Heart right ventricle (tissue), 16 donors: ENCODE measurements around the gene HLTF. TPM values are rescaled to one million over a fixed set of nuclear protein-coding genes. Genes with fewer than 3 reads are reported as not detected.
A peak's percentile ranks its signal among the peaks of the same experiment; 100 is the strongest.

ENCODE experiments used
- ATAC-seq, 8 donors: fragments of 200-7000 bp; cut with Tn5 transposase; one replicate each; pipeline ENCODE4 v1.9.1; 2020; ENCODE audit warnings: mild to moderate bottlenecking in 8 of 8, moderate library complexity in 8 of 8, moderate number of reproducible peaks in 1 of 8
- DNase-seq, 2 donors: peaks; one replicate each; pipeline ENCODE4 v3.0.0-alpha.2; 2020
- H3K27ac ChIP-seq, 10 donors: fragments of 200-600 bp; sonication (generic) in 2 of 10; one replicate each; pipeline versions ENCODE4 v1.5.0 to v1.8.0; 2020 to 2022; ENCODE audit warnings: mild to moderate bottlenecking in 3 of 10
- H3K27me3 ChIP-seq, 7 donors: fragments of 200-600 bp; one replicate each; pipeline ENCODE4 v1.8.0; 2021 to 2022; ENCODE audit warnings: mild to moderate bottlenecking in 2 of 7
- H3K36me3 ChIP-seq, 9 donors: fragments of 200-600 bp; sonication (generic) in 1 of 9; one replicate each; pipeline versions ENCODE4 v1.5.0 to v1.8.0; 2020 to 2022; ENCODE audit warnings: mild to moderate bottlenecking in 2 of 9
- H3K4me1 ChIP-seq, 9 donors: fragments of 200-600 bp; sonication (generic) in 1 of 9; one replicate each; pipeline versions ENCODE4 v1.5.0 to v1.8.0; 2020 to 2022; ENCODE audit warnings: mild to moderate bottlenecking in 4 of 9
- H3K4me3 ChIP-seq, 10 donors: fragments of 200-600 bp; sonication (generic) in 2 of 10; one replicate each; pipeline versions ENCODE4 v1.5.0 to v1.8.0; 2020 to 2022; ENCODE audit warnings: mild to moderate bottlenecking in 7 of 10, moderate library complexity in 2 of 10
- H3K9me3 ChIP-seq, 11 donors: fragments of 200-600 bp in 10 of 11; sonication (generic) in 2 of 11; one replicate each; pipeline versions ENCODE4 v1.5.0 to v1.8.0; 2013 to 2022; ENCODE audit warnings: mild to moderate bottlenecking in 2 of 11, control low read depth in 1 of 11, moderate library complexity in 1 of 11
- CTCF ChIP-seq, 9 donors: fragments of 200-600 bp; sonication (generic) in 2 of 9; IDR thresholded peaks; one replicate each; pipeline versions ENCODE4 v1.5.0 to v1.8.0; 2021 to 2022; ENCODE audit warnings: antibody characterized with exemption in 9 of 9, mild to moderate bottlenecking in 5 of 9, moderate library complexity in 1 of 9
- WGBS, 2 donors: extraction: QIAGEN DNeasy Blood & Tissue Kit; methylation state at CpG; one replicate each; pipeline ENCODE4 v1.1.7; 2013; ENCODE audit warnings: inconsistent platforms in 1 of 2; 5-methylcytosine and 5-hydroxymethylcytosine counted together
- intact Hi-C, 10 donors: fragments of 100-400 bp; cut with DNase I; formaldehyde crosslinking; loops; one replicate each; pipeline versions ENCODE4 v1.11.1 to v1.14.2; 2022
- polyA plus RNA-seq, 2 donors: library from polyadenylated mRNA; stranded (reverse); fragments of 200-250 nt; gene quantifications; one replicate each; pipeline ENCODE4 v1.2.3, GENCODE V29; 2013
- total RNA-seq, 10 donors: library from RNA; stranded (reverse); fragmentation: NEBNext Ultra II Directional in 3 of 10; extraction: Animal tissue kit (Norgen Biotek cat#: 25700) in 3 of 10; gene quantifications; one replicate each; pipeline versions ENCODE4 v1.2.1 to v1.2.4, GENCODE V29; 2021 to 2023
- donor health status: Arrhythmogenic right ventricular cardiomyopathy.
- donor health status: ischemic (EF 13 %, LVEDD 7.1; RV severe dilation, severe dysfunction).
- donor health status: healthy with polysubstance abuse.
- donor health status: DM: no; HTN: yes; CAD: no.
- donor health status: DM: no; HTN: no; CAD: no.
- donor health status: ischemic (EF 25% LVEDD 6.9; RV normal size, moderate dysfunction).
- donor health status: ischemic (EF 25% LVEDD 5.7; RV mildly dilated, moderate dysfunction).
- donor health status: healthy.
- donor health status: DM: yes; HTN: yes; CAD: no.
- donor health status: Ischemic cardiomyopathy.
- donor health status: ischemic (EF 35%, LVEDD 5.7; RV mildly dilated, moderate dysfunction).
- donor health status: nonischemic (EF 11% LVEDD 7.7; RV severe dilation, severe dysfunction).
- donor health status: DM: yes; HTN: yes; CAD: no.
- donor health status: PGD.
- donor health status: ischemic (EF 29% LVEDD 5.4; RV normal size, mild dysfunction).
- donor health status: nonischemic (EF 23%, LVEDD 6.1; RV moderate dilation, normal function).

HLTF gene
- total and polyA plus RNA-seq, 12 donors = 4.5 to 38.6 (median 26.0) TPM

DNA sequence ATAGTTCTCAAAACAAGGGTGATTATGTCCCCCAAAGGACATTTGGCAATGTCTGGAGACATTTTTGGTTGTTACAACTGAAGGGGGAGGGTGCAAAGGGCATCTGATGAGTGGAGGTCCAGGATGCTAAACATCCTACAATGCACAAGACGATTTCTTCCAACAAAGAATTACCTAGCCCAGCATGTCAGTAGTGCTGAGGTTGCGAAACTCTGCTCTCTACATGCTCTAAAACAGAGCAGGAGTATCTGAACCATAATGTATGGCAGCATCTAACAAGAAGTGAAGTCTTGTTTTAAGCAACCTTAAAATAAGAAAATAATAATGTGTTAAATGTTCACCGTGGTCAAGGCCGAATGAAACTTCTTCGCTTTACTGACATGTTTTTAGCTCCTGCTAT is 88.0 kb downstream of the HLTF start:
- no peak for DNase-seq
- Histone ChIP-seq H3K4me3 (no peak overlapping the region), H3K9me3 (no peaks in the 10 kb centered on the region), H3K36me3 (peaks cover 0 to 87% (median 24%) of the 10 kb centered on the region in 9 donors), H3K4me1 (peaks cover 4 to 52% (median 25%) of the 10 kb centered on the region in 9 donors), H3K27me3 (no peaks in the 10 kb centered on the region), H3K27ac (peak overlapping the region in 7 of 10 donors; percentile 36 to 65 (median 57))
- intact Hi-C loops = loop anchor here in 1 of 10 donors (10.0 kb wide), 1 partner anchor 1607 kb away; the partner anchor contains the start of gene SELENOT
- 70 to 79% methylated on average over 5 of the region's 5 CpGs for WGBS, 2 donors
- TF ChIP-seq CTCF (IDR thresholded peaks at IDR 0.05) = no peak
- ATAC-seq = no peak

DNA sequence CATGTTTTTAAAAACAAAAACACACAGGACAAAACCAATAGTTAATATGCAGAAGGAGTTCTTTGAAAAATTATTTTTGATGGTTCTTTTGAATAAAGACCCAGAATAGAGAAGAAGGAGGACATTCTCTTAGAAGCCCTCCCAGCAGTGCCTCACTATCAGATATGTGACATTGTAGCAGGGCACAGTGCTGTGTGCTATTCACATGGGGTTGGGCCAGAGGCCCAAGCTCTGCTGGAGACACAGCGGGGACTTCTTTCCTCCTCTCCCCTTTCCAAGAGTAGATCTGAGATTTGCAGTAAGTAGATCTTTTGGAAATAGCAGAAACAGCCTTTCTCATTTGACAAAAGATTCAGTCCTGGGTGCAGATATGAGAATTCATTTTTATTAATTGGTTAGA is 88.7 kb downstream of the HLTF start:
- DNase-seq (no peak), ATAC-seq (peak in 6 of 8 donors; percentile 54 to 78 (median 66))
- Histone ChIP-seq H3K4me3 (no peak overlapping the region), H3K27me3 (no peaks in the 10 kb centered on the region), H3K9me3 (no peaks in the 10 kb centered on the region), H3K4me1 (peaks cover 4 to 58% (median 31%) of the 10 kb centered on the region in 9 donors), H3K27ac (peak overlapping the region in 5 of 10 donors; percentile 52 to 65 (median 59)), H3K36me3 (peaks cover 0 to 80% (median 24%) of the 10 kb centered on the region in 9 donors)
- WGBS, 2 donors = 47 to 67% methylated on average over 1 of the region's 1 CpG
- intact Hi-C loops = loop anchor here in 1 of 10 donors (10.0 kb wide), 1 partner anchor 1607 kb away; the partner anchor contains the start of gene SELENOT
- TF ChIP-seq CTCF (IDR thresholded peaks at IDR 0.05) = no peak

DNA sequence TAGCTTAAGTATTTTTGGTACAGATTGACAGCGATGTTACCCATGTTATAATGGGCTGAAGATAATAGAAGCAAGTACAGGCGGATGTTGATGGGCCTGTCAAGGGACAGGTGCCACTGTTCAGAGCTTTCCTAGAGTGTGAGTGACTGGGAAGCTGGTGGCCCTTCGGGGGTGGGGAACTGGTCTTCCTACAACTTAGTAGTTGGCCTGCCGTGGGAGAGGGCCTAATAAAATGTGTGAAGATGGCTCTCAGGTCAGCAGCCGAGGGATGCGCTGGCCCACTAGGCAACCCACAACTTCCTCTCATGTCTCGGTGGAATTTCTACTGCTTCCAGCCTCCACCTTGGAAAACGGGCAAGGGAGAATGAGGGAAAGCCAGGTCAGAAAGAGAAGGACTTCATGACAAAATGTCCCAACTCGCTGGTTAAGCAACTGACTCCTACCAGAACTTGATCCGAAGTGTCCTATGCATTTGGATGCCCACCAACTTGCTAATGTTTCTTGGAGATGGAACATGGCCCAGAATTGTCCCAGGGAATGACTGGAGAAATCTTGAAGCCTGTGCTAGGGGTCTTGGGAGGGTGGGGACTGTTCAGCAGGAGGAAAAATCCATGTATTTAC is 93.6 kb downstream of the HLTF start:
- peaks cover 0 to 40% (median 24%) of the 10 kb centered on the region in 9 donors for H3K36me3 ChIP-seq
- no peak for TF ChIP-seq CTCF (IDR thresholded peaks at IDR 0.05)
- intact Hi-C loops = loop anchor here in 1 of 10 donors (10.0 kb wide), 1 partner anchor 1612 kb away; the partner anchor contains the start of gene SELENOT
- H3K27ac ChIP-seq = peak overlapping the region in 9 of 10 donors; percentile 94 to 99 (median 98)
- DNase-seq = no peak
- no peak for ATAC-seq
- H3K27me3 ChIP-seq = no peaks in the 10 kb centered on the region
- H3K4me1 ChIP-seq = peaks cover 0 to 41% (median 18%) of the 10 kb centered on the region in 9 donors
- H3K4me3 ChIP-seq = peak overlapping the region; percentile 70 to 99 (median 94)
- no peaks in the 10 kb centered on the region for H3K9me3 ChIP-seq
- 68 to 81% methylated on average over 10 of the region's 10 CpGs for WGBS, 2 donors

DNA sequence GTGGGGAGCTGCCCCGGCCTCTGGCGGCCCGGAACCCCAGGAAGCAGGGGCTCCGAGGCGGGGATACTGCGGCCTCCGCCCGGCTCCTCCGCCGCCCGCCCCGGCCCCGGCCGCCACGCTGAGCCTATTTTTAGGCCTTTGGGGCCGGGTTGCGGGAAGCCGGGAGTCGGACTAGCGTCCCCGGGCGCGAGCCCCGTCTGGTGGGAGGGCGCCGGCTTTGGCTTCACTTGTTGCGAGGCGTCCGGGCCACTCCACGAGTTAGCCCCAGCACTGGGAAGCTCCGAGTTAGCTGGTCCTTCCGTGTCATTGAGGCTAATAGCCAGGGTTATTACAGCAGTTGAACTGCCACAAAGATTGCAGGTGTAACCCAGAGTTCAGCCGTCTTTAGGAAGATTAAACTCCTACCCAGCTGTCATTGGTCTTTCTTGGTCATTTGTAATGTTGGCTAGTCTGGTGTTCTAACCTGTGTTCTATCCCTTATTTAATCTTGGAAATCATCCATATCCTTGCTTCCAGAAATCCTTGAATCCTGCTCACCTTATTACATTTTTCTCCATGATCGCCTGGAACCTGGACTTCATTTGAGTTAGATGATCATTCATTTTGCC is 94.2 kb downstream of the HLTF start:
- 2 to 3% methylated on average over 29 to 34 of the region's 34 CpGs for WGBS, 2 donors
- Histone ChIP-seq H3K4me3 (peak overlapping the region; percentile 70 to 99 (median 94)), H3K4me1 (peaks cover 0 to 37% (median 18%) of the 10 kb centered on the region in 9 donors), H3K27ac (peak overlapping the region; percentile 94 to 99 (median 98)), H3K27me3 (no peaks in the 10 kb centered on the region), H3K9me3 (no peaks in the 10 kb centered on the region), H3K36me3 (peaks cover 0 to 34% (median 24%) of the 10 kb centered on the region in 9 donors)
- TF ChIP-seq CTCF (IDR thresholded peaks at IDR 0.05) = no peak
- ATAC-seq = peak; percentile 46 to 85 (median 63)
- DNase-seq = peak; percentile 51 to 59
- intact Hi-C loops = loop anchor here in 1 of 10 donors (10.0 kb wide), 1 partner anchor 1613 kb away; the partner anchor contains the start of gene SELENOT
